HG03103 (cell line): Measurements from ENCODE around the gene L3MBTL4.
"Not testable (repeated sequence)": the region's sequence is repeated elsewhere in the genome, so short reads cannot be mapped to it uniquely, and the experiment has no call there.

Experiments used
- ATAC-seq: cut with Tn5 transposase; IDR thresholded peaks from one replicate; pipeline ENCODE4 v1.9.1; 2021; ENCODE audit warnings: low read depth; ENCODE audit not compliant: unreplicated experiment

The L3MBTL4 gene

DNA sequence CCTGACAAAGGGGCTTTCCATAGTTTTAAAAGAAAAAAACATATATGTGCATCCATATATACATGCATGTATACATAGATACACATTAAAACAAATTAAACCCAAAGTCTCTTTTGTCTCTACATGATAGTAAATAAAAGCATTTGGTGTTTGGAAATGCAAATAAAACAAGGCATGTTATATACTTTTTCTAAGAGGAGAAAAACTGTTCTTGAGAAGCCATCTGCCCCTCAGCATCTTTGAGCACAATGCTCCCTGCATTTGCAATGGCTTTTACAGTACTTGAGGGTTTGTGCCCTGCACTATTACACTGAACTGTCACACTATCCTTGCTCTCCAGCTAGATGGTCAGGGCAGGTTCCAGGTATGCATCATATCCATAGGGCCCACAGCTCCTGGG is 210.2 kb downstream of the L3MBTL4 start:
- ATAC-seq, result no peak

DNA sequence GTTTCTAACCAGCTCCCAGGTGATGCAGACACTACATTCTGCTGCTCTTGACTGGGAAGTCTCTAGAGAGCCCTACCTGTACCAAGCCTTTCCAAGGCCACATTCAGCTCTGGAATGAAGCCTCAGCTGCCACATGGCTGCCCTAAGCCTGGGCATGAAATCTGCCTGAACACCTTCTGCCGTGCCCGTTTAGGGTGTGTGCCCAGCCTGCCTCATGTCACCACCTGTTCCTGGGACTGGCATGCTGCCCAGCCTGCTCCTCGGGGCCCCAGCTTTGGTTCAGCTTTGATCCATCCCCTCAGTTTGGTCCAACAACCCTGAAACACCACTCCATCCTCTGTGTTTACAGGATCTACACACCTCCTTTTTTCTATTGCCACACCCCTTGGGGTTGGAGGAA is 210.9 kb downstream of the L3MBTL4 start:
- no peak for ATAC-seq

DNA sequence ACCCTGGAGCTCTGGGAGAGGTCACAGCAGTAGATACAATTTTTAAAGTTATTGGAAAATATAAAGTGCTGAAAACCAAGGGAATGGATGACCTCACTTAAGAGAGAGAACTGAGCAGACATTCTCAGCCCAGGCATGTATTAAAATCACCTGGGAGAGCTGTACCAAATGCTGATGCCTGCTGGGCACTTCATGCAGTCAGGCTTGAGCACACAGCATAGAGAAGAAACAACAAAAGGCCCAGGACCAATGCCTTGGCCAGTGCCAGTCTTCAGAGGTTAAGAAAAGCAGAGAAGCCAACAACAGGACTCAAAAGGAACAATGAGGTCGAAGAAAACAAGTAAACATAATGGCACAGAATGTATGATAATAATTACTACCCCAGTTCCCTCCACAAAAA is 211.8 kb downstream of the L3MBTL4 start:
- ATAC-seq, result no peak

DNA sequence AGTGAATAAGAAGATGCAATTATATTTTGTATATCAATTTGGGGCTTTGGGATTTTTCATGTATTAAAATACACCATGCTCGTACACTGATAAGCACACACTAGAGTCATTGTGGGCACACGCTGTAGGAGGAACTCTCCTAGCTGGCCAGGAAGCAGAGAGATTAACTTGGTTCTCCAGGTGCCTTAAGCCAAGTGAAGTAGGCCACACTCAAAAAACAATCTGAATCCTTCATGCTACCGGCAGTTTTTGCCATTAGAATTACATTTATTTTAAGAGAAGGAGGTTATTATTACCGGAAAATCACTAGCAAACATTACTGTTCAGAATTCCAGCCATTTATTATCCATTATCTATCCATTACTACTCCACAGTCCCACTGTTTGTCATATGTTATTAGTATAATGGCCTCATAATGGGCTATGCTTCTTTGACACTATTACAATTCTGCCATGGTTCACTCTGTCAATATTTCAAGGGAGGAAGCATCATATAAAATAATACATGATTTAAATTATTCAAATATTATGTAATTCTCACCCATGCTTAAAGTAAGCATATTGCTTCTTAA is 214.4 kb downstream of the L3MBTL4 start:
- ATAC-seq, result no peak

DNA sequence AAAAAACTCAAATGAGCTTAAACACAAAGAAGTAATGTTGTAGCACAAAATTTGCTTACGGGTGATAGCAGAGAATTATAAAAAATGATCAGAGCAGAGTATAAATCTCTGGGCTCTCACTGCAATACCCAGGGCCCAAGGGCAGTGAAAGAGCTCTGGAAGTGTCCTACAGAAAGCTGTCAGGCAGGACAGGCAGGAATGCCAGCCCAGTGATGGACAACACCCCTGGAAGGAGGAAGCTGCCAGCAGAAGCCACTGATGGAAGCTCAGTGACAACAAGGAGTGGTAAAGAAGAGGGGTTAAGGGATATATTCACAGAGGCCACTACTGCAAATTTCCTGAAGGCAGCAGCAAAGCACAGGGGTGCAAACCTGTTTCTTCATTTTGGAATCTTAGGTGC is 214.9 kb downstream of the L3MBTL4 start:
- no peak for ATAC-seq

DNA sequence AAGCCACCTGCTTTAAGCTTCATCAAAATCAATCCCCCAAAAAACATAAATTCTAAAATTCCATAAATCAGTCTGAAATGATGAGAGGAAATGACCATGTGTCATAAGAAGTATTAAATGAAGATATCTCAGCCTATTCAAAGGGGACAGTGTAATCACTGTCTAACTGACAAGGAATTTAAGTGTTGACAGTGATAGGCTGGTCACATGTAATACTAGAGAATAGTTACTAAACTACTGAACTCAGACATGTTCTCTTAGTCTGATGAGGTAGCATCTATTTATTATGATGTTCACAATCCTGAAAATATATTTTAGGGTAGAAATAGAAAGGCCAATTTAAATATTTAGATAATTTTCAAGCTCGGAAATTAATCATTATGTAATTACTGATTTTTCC is 216.1 kb downstream of the L3MBTL4 start:
- no peak for ATAC-seq

DNA sequence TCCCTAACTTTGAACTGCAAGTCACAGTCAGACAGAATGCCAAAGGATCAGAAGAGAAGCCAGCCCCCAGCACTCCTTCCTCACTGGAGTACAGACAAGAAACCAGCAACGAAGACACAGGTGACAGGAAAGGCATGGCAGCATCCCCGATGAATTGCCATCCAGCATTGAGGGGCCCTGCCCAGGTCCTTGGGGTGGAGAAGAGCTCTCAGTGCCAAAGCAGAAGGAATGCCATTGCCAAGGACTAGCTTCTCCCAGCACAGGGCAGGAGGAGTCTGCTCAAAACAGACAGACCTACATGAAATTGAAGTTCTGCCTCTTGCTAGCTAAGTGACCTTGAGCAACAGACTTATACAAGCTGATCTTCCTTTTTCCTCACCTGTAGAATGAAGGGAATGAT is 220.1 kb downstream of the L3MBTL4 start:
- no peak for ATAC-seq

DNA sequence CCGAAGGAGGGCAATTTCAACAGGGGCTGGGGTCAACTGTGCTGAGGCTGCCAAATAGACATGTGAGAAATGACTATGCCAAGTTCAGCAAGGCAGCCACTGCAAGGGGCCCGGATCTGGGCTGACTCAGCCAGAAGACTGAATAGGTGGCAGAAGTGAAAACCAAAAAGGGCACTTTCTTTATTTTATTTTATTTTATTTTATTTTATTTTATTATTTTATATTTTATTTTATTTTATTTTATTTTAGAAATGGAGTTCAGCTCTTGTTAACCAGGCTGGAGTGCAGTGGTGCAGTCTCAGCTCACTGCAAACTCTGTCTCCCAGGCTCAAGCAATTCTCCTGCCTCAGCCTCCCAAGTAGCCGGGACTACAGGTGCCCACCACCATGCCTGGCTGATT is 228.9 kb downstream of the L3MBTL4 start:
- not testable (repeated sequence) for ATAC-seq

DNA sequence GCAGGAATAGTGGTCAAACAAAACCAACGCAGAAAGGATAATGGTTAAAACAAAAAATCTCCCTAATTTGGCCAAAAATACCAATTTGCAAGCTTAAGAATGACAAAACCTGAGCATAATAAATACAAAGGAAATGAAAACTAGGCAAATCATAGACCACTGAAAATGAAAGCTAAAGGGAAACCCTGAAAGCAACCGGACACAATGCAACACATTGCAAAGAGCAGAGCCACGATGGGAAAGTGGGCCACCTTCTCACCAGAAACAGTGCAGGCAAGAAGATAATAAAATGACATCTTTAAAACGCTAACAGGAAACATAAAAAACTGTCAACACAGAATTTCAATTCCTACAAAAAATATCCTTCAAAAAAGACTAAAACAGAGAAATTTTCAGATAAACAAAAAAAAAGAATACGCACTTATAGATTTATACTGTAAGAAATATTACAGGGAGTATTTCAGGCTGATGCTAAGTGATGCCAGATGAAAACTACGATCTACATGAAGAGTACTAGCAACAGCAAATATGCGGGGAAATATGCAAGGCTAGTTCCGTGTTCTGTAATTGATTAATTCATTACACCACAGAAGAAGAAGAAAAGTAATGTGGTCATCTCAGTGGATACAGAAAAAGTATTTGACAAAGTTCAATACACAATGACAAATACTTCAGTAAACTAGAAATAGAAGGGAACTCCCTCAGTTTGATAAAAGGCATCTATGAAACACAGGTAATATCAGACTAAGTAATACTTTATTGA is 239.5 kb downstream of the L3MBTL4 start:
- ATAC-seq, result no peak

DNA sequence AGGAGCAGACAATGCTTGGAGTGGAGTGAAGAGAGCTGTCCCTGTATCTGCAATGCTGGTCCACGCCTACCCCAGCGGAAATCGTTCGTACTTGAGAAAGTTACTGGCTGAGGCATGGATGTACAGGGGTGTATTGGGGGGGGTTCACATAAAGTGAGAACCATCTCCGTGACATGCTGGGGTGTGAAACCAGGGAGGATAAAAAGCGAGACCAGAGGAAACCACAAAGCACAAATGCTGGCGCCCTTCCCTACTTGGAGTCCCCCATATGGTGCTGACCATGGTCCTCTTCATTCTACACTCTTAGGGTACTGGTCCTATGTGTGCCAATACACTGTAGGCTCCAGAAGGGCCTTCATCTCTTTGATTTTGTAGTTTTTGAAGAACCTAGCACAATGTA is 244.1 kb downstream of the L3MBTL4 start:
- no peak for ATAC-seq

DNA sequence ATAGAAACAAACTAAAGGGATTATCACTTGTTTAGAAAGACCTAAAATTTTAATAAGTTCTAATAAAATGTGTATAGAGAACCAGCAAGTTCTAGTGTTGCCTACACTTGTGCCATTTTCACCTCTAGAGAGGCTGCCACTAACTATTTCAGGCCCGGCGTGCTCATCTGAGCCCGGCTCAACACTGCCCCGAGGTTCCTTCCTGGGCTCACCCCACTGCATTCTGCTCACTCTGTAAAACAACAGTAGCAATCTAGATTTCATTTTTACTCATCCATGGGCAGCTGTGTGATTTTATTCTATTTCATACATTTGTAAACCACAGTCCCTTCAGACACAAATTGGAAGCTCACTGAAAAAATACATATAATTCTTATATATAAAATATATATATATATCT is 253.2 kb downstream of the L3MBTL4 start:
- ATAC-seq, result no peak

DNA sequence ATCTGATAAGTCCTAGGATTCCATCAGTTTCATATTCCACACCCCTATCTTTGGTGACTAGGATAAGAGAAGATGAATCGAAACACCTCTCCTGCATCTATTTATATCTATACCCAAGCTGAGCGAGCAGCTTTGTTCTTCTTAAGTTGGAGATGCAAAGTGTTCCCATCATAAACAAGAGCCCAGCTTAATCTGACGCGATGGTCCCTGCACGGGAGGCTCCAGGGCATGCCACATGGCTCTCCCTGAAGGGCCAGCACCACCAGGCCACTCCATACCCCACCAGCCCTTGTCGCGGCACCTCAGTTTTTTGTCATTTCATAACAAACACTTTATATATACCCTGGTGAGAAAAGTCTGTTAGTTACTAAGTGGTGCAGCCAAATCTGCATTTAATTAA is 255.3 kb downstream of the L3MBTL4 start:
- no peak for ATAC-seq

DNA sequence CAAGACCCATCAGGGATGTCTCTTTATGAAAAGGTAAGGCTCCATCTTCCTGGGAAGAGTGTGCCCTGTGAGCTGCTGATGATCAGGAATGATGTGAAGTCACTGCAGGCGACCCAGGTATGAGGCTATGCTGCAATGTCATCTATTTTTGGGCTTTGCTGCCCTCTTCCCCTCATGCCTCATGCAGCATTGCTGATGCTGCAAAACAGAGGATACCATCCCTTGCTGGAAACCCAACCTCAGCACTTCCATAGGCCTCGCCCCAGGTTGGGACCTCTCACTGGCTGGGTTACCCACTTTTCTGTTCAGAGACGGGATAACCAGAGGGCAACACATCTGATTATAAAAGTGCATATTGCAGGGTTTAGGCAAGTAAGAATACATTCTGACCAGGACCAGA is 255.8 kb downstream of the L3MBTL4 start:
- no peak for ATAC-seq

DNA sequence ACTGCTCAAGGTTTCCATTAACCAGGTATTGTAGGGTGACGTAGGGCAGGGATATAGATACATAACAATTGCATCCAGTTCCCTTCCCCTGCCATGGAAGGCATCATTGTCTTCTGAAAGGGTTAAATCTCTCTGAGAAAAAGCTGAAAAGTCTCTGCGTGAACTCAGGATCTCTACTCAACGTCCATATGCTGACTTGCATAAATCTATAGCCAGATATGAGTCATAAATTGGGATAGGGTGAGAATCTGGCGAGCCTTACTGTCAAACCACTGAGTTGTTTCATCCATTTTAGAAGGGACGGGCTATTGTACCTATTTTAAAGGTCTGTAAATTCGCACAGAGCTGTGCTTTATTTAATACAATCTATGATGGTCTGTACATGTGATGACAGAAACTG is 258.3 kb downstream of the L3MBTL4 start:
- ATAC-seq, result no peak

DNA sequence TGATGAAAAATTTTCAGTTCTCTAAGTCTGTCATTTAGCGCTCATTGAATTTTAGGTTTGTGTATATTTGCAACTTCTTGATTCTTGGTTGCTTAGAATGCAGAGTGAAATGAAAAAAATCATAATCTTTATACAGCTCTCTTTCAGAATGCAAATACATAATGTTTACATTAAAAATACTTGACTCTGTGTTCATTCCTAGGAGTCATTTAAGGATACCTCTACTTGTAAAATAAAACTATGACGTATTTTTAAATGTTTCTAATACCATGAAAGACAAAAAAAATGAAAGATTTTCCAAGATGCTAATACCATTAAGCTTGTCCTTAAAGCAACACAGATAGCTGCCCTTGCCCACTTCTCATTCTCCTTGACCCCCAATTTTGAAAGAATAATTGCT is 259.0 kb downstream of the L3MBTL4 start:
- no peak for ATAC-seq

DNA sequence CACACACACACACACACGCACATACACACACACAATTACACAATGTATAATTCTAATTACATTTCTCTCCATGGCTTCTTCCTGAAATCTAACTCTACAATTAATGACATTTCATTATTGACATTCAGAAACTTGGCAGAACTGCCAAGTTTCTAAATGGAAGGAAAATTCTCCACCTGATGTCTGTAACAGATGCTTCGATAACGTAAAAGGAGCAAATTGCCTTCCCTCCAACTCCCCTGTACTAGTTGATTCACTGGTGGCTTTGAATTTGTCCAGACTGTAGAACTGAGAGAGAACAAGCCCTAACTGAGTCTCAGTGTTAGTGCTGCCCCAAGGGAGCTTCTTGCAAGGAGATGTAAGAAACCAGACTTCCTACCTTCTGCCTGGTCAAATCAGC is 264.3 kb downstream of the L3MBTL4 start:
- no peak for ATAC-seq

DNA sequence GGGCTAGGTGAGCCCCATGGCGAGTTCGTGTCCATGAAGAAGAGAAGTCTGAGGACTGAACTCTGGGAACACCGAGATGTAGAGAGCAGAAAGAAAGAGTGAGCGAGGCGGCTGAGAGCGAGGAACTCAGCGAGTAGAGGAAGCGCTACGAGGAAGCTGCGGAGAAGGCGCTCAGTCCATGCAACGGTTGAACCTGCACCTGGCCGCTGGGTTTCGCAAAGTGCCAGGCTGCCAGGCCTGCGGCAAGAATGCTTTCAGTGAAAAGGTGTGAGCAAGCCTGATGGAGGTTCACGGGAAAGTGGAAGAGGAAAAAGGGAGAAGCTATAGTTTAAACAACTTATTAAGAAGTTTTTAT is 268.4 kb downstream of the L3MBTL4 start:
- no peak for ATAC-seq

DNA sequence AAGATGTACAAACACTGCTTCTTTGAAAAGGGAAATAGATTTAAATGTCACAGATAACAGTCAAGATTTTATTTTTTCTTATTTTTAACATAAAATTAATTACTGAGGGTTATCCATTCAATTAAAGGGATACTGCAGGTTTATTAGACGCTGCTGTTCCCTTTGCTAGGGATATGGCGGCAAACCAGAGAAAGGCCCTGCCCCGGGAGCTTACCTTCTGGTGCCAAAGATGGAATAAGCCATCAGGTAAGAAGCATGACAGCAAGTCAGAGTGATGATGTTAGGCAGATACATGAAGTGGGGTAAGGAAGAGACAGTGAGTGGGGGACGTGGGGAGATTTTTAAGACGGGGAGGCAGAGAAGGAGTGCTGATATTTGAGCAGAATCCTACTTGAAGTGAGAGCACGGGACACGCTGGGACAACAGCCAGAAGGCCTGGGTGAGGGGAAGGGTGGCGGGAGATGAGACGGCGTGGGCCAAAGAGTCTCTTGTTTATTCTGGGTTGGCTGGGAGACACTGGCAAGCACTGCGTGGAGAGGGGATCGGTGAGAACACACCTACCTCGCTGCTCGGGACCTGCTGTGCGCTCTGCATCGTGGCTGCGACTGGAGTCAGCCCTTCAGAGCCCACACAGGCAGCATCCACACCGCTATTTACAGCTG is 268.9 kb downstream of the L3MBTL4 start:
- ATAC-seq, result no peak

DNA sequence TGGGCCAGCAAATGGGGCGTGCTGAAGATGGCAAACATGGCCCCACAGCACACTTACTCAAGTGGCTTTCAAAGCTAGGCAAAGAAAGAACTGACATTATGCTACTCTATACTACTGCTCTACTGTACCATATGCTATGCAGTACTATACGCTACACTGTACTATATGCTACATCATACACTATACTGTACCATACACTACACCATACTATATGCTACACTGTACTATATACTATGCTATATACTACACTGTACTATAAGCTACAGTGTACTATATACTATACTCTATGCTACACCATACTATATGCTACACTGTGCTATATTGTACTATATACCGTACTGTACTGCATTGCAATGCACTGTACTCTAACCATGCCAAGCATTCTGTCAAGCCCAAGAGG is 275.7 kb downstream of the L3MBTL4 start:
- ATAC-seq, result no peak

DNA sequence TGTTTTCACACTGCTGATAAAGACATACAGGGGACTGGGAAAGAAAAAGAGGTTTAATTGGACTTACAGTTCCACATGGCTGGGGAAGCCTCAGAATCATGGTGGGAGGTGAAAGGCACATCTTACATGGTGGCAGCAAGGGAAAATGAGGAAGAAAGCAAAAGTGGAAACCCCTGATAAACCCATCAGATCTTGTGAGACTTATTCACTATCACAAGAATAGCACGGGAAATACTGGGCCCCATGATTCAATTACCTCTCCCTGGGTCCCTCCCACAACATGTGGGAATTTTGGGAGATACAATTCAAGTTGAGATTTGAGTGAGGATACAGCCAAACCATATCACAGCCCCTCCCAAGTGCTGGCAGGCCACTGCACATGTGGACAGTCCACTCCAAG is 278.8 kb downstream of the L3MBTL4 start:
- not testable (repeated sequence) for ATAC-seq

DNA sequence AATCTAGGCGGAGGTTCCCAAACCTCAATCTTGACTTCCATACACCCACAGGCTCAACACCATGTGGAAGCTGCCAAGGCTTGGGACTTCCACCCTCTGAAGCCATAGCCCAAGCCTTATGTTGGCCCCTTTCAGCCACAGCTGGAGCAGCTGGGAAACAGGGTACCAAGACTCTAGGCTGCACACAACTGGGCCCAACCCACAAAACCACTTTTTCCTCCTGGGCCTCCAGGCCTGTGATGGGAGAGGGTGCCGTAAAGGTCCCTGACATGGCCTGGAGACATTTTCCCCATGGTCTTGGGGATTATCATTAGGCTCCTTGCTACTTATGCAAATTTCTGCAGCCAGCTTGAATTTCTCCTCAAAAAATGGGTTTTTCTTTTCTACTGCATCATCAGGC is 279.7 kb downstream of the L3MBTL4 start:
- ATAC-seq, result not testable (repeated sequence)

DNA sequence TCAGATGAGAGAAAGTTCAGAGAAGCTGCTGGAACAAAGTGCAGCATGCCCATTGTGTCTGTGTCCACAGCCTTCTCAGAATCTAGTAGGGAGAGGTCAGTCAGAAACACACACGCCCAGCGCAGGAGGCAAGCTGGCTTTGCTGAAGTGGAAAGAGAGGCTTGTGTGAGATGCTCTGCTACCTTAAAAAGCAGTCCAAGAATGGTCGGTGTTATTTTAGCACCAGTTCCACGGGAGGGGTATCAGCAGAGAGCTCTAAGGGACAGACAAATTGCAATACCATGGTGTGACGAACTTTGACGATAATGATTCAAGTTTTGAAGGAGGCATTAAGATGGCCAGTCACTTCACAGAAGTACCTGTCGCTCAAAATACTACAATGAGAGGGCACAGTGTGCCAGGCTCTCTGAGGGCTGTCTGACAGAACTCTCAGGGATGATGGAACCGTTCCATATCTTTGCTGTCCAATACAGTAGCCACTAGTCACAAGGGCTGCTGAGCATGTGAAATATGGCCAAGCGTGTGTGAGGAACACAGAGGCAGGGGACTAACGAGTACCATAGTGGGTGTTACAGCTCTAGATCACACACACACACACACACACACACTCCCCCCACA is 281.9 kb downstream of the L3MBTL4 start:
- ATAC-seq, result no peak
